Amniotic epithelial cell (primary cell): ENCODE data around the gene MINDY4.

Source experiments
- DNase-seq: peaks from one replicate; pipeline ENCODE4 v3.0.0-alpha.2; 2010; ENCODE audit warnings: low read depth

Gene MINDY4

DNA sequence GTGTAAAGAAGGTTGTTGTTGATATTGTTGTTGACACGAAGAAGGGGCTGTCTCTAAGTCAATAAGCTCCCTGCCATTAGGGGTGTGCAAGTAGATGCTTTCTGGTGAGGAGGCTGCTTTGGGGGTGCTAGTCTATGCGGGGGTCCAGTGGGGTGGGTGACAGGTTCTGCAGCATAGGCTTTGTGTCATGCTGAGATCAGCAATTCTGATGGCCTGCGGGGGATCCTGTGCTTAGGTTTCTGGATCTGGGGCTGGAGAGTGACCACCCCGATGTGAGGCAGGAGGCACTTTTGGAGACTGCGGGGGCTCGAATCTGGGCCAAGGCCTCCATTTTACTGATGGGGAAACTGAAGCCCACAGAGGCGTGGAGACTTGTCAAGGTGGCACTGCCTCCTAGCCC, 145.6 kb downstream of the MINDY4 start:
- DNase-seq: no peak

- DNase-seq: no peak
Observed at GRCh38 chr7:30917216-30917893, 146.1 kb downstream of the MINDY4 start.

DNA sequence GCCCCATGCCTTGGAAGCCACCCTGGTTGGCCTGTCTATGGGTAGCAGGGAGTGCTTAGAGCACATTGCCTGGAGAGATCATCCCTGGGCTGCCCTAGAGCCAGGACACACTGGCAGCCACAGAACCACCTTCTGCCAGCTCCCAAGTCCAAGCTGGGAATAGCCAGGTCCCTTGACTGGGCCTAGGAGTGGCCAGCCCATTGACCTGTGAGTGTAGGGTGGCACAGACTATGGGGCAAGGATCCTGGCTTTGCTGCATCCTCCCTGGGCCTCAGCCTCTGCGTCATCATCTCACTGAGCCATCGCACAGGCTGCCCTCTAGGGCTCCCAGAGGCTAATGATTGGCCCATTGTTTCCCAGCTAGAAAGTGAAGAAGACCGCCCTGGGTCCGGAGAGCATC, 147.5 kb downstream of the MINDY4 start:
- peak; percentile 20 for DNase-seq

- DNase-seq: no peak
Observed at GRCh38 chr7:30920021-30920583, 148.9 kb downstream of the MINDY4 start.

- DNase-seq: peak; percentile 18
Observed at GRCh38 chr7:30920584-30921539, 149.6 kb downstream of the MINDY4 start.

GRCh38 chr7:30921540-30922401, 150.6 kb downstream of the MINDY4 start:
- DNase-seq: no peak

GRCh38 chr7:30922596-30922995, 151.4 kb downstream of the MINDY4 start:
- no peak for DNase-seq

DNA sequence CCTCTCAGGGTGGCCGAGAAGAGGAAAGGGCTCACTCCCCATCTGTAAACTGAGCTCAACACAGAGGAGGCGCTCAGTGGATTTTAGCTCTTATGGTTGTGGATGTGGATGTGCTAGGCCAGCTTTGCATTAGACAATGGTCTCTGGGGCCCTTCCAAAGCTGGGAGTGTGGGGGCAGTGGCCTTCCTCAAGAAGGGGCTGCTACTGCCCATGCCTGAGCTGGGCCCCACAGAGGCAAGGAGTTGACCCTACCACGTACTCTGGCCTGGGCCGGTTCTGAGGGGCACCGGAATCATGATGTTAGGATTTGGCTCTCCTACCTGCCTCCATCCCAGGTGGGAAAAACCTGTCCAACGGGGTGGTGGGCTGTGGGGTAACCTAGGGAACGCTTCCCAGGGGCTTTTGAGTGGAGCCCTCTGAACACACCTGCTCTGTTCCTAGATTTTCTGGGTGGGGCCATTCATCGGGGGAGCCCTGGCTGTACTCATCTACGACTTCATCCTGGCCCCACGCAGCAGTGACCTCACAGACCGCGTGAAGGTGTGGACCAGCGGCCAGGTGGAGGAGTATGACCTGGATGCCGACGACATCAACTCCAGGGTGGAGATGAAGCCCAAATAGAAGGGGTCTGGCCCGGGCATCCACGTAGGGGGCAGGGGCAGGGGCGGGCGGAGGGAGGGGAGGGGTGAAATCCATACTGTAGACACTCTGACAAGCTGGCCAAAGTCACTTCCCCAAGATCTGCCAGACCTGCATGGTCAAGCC, 152.0 kb downstream of the MINDY4 start:
- no peak for DNase-seq

- DNase-seq: no peak
Observed at GRCh38 chr7:30923774-30924413, 152.7 kb downstream of the MINDY4 start.

GRCh38 chr7:30924624-30925023, 153.4 kb downstream of the MINDY4 start:
- no peak for DNase-seq

GRCh38 chr7:30925117-30925516, 153.9 kb downstream of the MINDY4 start:
- no peak for DNase-seq

DNA sequence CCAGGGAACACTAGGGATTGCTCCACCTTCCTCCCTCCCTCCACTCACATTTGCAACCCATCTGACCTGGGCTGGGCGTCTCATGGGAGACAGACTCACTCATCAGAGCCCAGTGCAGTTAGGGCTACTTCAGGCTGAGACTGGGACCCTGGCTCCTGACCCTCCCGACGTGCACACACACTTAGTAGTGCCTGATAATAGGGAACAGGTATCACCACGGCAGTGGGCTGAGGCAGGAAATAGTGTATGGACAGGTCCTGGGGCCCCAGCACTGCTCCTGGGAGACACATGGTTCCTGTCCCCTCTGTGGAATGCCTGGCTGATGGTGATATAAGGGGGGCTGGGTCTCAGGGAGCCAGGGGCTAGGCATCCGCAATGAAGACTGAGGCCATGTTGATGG, 154.7 kb downstream of the MINDY4 start:
- no peak for DNase-seq

- no peak for DNase-seq
Observed at GRCh38 chr7:30926313-30926712, 155.1 kb downstream of the MINDY4 start.

DNA sequence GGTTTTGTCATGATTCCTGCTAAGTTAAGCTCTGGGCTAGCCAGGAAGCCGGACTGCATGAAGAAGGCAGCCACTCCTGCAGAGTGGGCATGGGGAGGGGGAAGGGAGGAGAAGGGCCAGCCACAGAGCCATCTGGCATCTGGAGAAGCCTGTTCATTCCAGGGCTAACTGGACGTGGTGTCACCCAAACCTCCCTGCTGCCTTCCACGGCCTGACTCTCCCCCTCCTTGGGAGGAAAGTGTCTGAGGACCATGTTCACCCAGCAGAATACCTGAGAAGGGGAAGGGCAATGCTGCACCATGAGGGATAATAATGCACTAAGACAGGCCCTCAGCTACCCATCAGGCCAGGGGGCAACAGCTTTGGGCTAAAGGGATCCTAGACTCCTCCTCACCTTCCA, 155.8 kb downstream of the MINDY4 start:
- no peak for DNase-seq

GRCh38 chr7:30927559-30927958, 156.3 kb downstream of the MINDY4 start:
- DNase-seq: no peak

DNA sequence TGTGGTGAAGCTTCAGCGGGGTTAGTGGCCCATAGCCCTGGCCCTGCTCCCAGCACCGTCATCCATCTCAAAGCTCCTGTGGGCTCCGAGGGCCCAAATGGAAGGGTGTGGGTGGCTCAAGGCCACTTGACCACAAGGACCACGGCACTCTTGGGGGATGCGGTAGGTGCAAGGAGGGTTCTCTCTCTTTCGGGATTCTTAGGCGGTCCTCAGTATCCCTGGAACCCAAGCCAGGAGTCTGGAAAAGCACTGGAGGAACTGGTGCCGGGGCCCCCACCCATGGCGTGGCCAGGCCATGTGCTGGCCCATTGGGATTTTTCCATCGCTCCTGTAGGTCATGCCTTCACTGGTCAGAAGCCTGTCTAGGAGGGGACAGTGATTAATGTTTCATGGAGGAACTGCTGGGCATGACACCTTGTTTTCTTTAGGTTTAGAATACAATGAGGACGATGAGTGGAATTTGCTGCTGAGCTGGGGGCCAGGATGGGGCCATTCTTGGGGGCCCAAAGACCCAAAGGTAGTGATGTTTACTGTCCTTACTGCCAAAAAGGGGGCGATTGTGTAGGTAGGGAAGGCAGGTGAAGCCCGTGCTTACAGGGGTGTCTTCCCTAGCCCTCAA, 157.1 kb downstream of the MINDY4 start:
- no peak for DNase-seq

DNA sequence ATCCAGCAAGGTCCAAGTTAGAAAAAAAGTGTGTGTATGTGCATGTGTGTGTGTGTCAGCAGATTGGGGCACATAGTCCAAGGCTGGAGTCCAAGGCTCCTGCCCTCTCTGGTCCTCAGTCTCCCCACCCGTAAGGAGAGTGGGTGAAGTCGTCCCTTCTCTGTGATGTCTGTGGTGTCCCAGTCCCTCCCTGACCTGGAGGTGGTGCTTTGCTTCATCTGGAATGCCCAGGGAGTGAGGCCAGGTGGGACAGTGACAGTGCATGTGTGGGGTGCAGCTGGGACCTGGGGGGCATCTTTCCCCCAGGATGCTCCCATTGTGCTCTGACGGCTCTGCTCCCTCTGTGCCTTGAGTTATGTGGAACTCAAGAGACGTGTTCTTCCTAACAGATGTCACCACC, 158.5 kb downstream of the MINDY4 start:
- DNase-seq: no peak

GRCh38 chr7:30930621-30931020, 159.4 kb downstream of the MINDY4 start:
- peak; percentile 29 for DNase-seq

GRCh38 chr7:30931161-30931928, 160.1 kb downstream of the MINDY4 start:
- peak; percentile 51 for DNase-seq
